ENCODE data around the gene PTPRZ1.

PTPRZ1 gene

GRCh38 chr7:122038134-122038533 lies 165.2 kb downstream of the PTPRZ1 start:
- Histone ChIP-seq H3K9me3 (ENCODE audit: insufficient read depth, low read length) (no peaks in the 10 kb centered on the region), H3K4me3 (ENCODE audit: low read length) (no peak overlapping the region), H2AFZ (ENCODE audit: low read depth, low read length) (no peak overlapping the region), H3K4me1 (ENCODE audit: low read length) (peaks cover 4% of the 10 kb centered on the region; the same call in 1 of the 2 replicates), H3K9ac (ENCODE audit: low read length) (no peak overlapping the region), H3K4me2 (ENCODE audit: low read length) (no peak overlapping the region), H3K27me3 (ENCODE audit: low read depth, low read length) (no peaks in the 10 kb centered on the region), H3K27ac (ENCODE audit: low read length) (no peak overlapping the region), H3K36me3 (replicated peaks; ENCODE audit: low read depth, low read length) (no peaks in the 10 kb centered on the region), H4K20me1 (ENCODE audit: insufficient read depth, low read length) (no peaks in the 10 kb centered on the region), H3K79me2 (ENCODE audit: low read length) (no peaks in the 10 kb centered on the region)
- TF ChIP-seq EZH2phosphoT487 (IDR thresholded peaks at IDR 0.05; ENCODE audit: low read depth): no peak
- TF ChIP-seq, protein P1, sequence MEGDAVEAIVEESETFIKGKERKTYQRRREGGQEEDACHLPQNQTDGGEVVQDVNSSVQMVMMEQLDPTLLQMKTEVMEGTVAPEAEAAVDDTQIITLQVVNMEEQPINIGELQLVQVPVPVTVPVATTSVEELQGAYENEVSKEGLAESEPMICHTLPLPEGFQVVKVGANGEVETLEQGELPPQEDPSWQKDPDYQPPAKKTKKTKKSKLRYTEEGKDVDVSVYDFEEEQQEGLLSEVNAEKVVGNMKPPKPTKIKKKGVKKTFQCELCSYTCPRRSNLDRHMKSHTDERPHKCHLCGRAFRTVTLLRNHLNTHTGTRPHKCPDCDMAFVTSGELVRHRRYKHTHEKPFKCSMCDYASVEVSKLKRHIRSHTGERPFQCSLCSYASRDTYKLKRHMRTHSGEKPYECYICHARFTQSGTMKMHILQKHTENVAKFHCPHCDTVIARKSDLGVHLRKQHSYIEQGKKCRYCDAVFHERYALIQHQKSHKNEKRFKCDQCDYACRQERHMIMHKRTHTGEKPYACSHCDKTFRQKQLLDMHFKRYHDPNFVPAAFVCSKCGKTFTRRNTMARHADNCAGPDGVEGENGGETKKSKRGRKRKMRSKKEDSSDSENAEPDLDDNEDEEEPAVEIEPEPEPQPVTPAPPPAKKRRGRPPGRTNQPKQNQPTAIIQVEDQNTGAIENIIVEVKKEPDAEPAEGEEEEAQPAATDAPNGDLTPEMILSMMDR (IDR thresholded peaks at IDR 0.05; ENCODE audit: low read depth, low read length): no peak

DNA sequence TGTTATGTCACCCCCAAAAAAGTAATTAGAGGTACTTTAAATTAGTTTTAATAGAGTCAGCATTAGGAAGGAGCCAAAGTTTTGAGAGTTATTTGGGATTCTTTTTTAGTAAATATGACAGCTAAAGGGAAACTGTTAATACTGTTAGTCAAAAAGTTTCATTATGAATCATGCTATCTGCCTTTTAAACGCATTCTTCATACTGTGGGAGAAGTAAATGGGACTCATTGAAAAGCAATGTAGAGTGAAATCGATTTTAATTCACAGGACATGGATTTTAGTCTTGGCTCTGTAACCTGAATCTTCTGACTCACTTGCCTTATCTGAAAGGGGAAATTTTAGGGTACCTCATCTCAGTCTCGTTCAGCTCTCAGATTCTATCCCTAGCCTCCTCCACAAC lies 165.9 kb downstream of the PTPRZ1 start:
- peak overlapping the region; percentile 39; the same call in 1 of the 2 replicates for H3K4me2 ChIP-seq (ENCODE audit: low read length)
- no peaks in the 10 kb centered on the region for H3K36me3 ChIP-seq (replicated peaks; ENCODE audit: low read depth, low read length)

GRCh38 chr7:122040147-122040546 lies 167.2 kb downstream of the PTPRZ1 start:
- Histone ChIP-seq H4K20me1 (ENCODE audit: insufficient read depth, low read length) (no peaks in the 10 kb centered on the region), H3K4me3 (ENCODE audit: low read length) (no peak overlapping the region), H3K27me3 (ENCODE audit: low read depth, low read length) (no peaks in the 10 kb centered on the region), H3K27ac (ENCODE audit: low read length) (no peak overlapping the region), H3K9me3 (ENCODE audit: insufficient read depth, low read length) (no peaks in the 10 kb centered on the region), H2AFZ (ENCODE audit: low read depth, low read length) (no peak overlapping the region), H3K79me2 (ENCODE audit: low read length) (no peaks in the 10 kb centered on the region), H3K36me3 (replicated peaks; ENCODE audit: low read depth, low read length) (no peaks in the 10 kb centered on the region), H3K4me2 (ENCODE audit: low read length) (no peak overlapping the region), H3K9ac (ENCODE audit: low read length) (no peak overlapping the region), H3K4me1 (ENCODE audit: low read length) (peaks cover 4% of the 10 kb centered on the region; the same call in 1 of the 2 replicates)
- TF ChIP-seq, protein P1 (IDR thresholded peaks at IDR 0.05; ENCODE audit: low read depth, low read length): no peak
- TF ChIP-seq EZH2phosphoT487 (IDR thresholded peaks at IDR 0.05; ENCODE audit: low read depth): no peak

More for the DNA sequence above, 165.9 kb downstream of the PTPRZ1 start:
- no peak for TF ChIP-seq EZH2phosphoT487 (IDR thresholded peaks at IDR 0.05; ENCODE audit: low read depth)
- TF ChIP-seq, protein P1 (IDR thresholded peaks at IDR 0.05; ENCODE audit: low read depth, low read length): no peak
- H3K9ac ChIP-seq (ENCODE audit: low read length): no peak overlapping the region
- H3K27me3 ChIP-seq (ENCODE audit: low read depth, low read length): no peaks in the 10 kb centered on the region
- no peak overlapping the region for H3K4me3 ChIP-seq (ENCODE audit: low read length)
- peaks cover 4% of the 10 kb centered on the region; the same call in 1 of the 2 replicates for H3K4me1 ChIP-seq (ENCODE audit: low read length)
- no peak overlapping the region for H2AFZ ChIP-seq (ENCODE audit: low read depth, low read length)
- H4K20me1 ChIP-seq (ENCODE audit: insufficient read depth, low read length): no peaks in the 10 kb centered on the region
- H3K27ac ChIP-seq (ENCODE audit: low read length): no peak overlapping the region
- H3K9me3 ChIP-seq (ENCODE audit: insufficient read depth, low read length): no peaks in the 10 kb centered on the region
- no peaks in the 10 kb centered on the region for H3K79me2 ChIP-seq (ENCODE audit: low read length)

GRCh38 chr7:122046402-122046801 lies 173.4 kb downstream of the PTPRZ1 start:
- Histone ChIP-seq H4K20me1 (ENCODE audit: insufficient read depth, low read length) (no peaks in the 10 kb centered on the region), H3K9me3 (ENCODE audit: insufficient read depth, low read length) (no peaks in the 10 kb centered on the region), H3K36me3 (replicated peaks; ENCODE audit: low read depth, low read length) (no peaks in the 10 kb centered on the region), H3K4me2 (ENCODE audit: low read length) (no peak overlapping the region), H3K27me3 (ENCODE audit: low read depth, low read length) (no peaks in the 10 kb centered on the region), H3K79me2 (ENCODE audit: low read length) (no peaks in the 10 kb centered on the region), H3K4me1 (ENCODE audit: low read length) (no peaks in the 10 kb centered on the region), H2AFZ (ENCODE audit: low read depth, low read length) (no peak overlapping the region), H3K27ac (ENCODE audit: low read length) (no peak overlapping the region), H3K4me3 (ENCODE audit: low read length) (no peak overlapping the region), H3K9ac (ENCODE audit: low read length) (no peak overlapping the region)
- TF ChIP-seq, protein P1 (IDR thresholded peaks at IDR 0.05; ENCODE audit: low read depth, low read length): no peak
- TF ChIP-seq EZH2phosphoT487 (IDR thresholded peaks at IDR 0.05; ENCODE audit: low read depth): no peak

Measured in OCI-LY3 (cell line).